ENCODE measurements around the gene HOXD12.

- TF ChIP-seq ZNF274 (IDR thresholded peaks at IDR 0.05; ENCODE audit: low read depth, low read length), result no peak
- no peak for TF ChIP-seq SUZ12 (IDR thresholded peaks at IDR 0.05; ENCODE audit: extremely low read depth, insufficient read depth, insufficient read length)
These were observed 8.7 kb upstream of the HOXD12 start for GRCh38 chr2:176090862-176091261.

All from NT2/D1 (cell line).